SHP77 (cell line): ENCODE measurements around the gene ZNF358.

Experiments
- DNase-seq, 2 experiments: peaks; one replicate each; lab custom pipeline; 2025; lab: John Stamatoyannopoulos, UW

Gene ZNF358

GRCh38 chr19:7515645-7516151, at the start of gene ZNF358:
TSS of gene ZNF358 (plus strand) at chr19:7516103. CDS start at chr19:7519243, 3,140 bp downstream.
- DNase-seq: peak; percentile 18 to 70

- no peak for DNase-seq
These were observed 48.6 kb upstream of the ZNF358 start for GRCh38 chr19:7467009-7467989.

GRCh38 chr19:7468840-7469239, 47.1 kb upstream of the ZNF358 start:
- DNase-seq: no peak

- DNase-seq: no peak
These were observed 46.1 kb upstream of the ZNF358 start for GRCh38 chr19:7469669-7470285.

- no peak for DNase-seq
These were observed 45.2 kb upstream of the ZNF358 start for GRCh38 chr19:7470540-7471305.

- DNase-seq: no peak
These were observed 43.9 kb upstream of the ZNF358 start for GRCh38 chr19:7471696-7472615.

GRCh38 chr19:7475665-7476064, 40.2 kb upstream of the ZNF358 start:
- no peak for DNase-seq

- no peak for DNase-seq
These were observed 39.7 kb upstream of the ZNF358 start for GRCh38 chr19:7476241-7476640.

- DNase-seq: no peak
These were observed 39.0 kb upstream of the ZNF358 start for GRCh38 chr19:7476777-7477494.

- DNase-seq: no peak
These were observed 38.1 kb upstream of the ZNF358 start for GRCh38 chr19:7477758-7478157.

- DNase-seq: no peak
These were observed 37.6 kb upstream of the ZNF358 start for GRCh38 chr19:7478173-7478842.

- no peak for DNase-seq
These were observed 37.1 kb upstream of the ZNF358 start for GRCh38 chr19:7478843-7479227.

GRCh38 chr19:7480222-7480969, 35.5 kb upstream of the ZNF358 start:
- no peak for DNase-seq

GRCh38 chr19:7480970-7481255, 35.0 kb upstream of the ZNF358 start:
- DNase-seq: no peak

- DNase-seq: no peak
These were observed 33.1 kb upstream of the ZNF358 start for GRCh38 chr19:7482584-7483439.

GRCh38 chr19:7483720-7484201, 32.1 kb upstream of the ZNF358 start:
- no peak for DNase-seq

GRCh38 chr19:7486923-7487322, 29.0 kb upstream of the ZNF358 start:
- no peak for DNase-seq

- peak; percentile 87 to 88 for DNase-seq
These were observed 27.1 kb upstream of the ZNF358 start, which contains the start of gene PEX11G for GRCh38 chr19:7488736-7489353. TSS of gene PEX11G (minus strand) at chr19:7489035. CDS start at chr19:7489010, 25 bp downstream.
